Progenitor cell of endocrine pancreas (in vitro differentiated cells): ENCODE results near the gene ATM. TPM values are rescaled to one million over a fixed set of nuclear protein-coding genes. Genes with fewer than 3 reads are reported as not detected.

ENCODE experiments used
- DNase-seq: peaks from one replicate; pipeline ENCODE4 v3.0.0; 2021; ENCODE audit warnings: low spot score; ENCODE audit not compliant: unreplicated experiment
- H3K27ac Mint-ChIP-seq: 2 replicates; pipeline ENCODE4 v1.8.0; 2021; ENCODE audit warnings: mild to moderate bottlenecking, moderate library complexity, mixed read lengths
- H3K27me3 Mint-ChIP-seq: 2 replicates; pipeline ENCODE4 v1.8.0; 2021; ENCODE audit warnings: mixed read lengths
- H3K36me3 Mint-ChIP-seq: 2 replicates; pipeline ENCODE4 v1.8.0; 2022; ENCODE audit warnings: mixed read lengths; ENCODE audit not compliant: insufficient read depth
- H3K4me1 Mint-ChIP-seq: 2 replicates; pipeline ENCODE4 v1.8.0; 2021; ENCODE audit warnings: low read depth, mixed read lengths
- H3K4me3 Mint-ChIP-seq: 2 replicates; pipeline ENCODE4 v1.8.0; 2021; ENCODE audit warnings: low read depth, mild to moderate bottlenecking, moderate library complexity, mixed read lengths
- H3K9me3 Mint-ChIP-seq: 2 replicates; pipeline ENCODE4 v1.8.0; 2021; ENCODE audit warnings: low read depth, mixed read lengths
- CTCF ChIP-seq: fragments of 200-600 bp; sonication (generic); IDR thresholded peaks from one replicate; pipeline ENCODE4 v1.5.0; 2021; ENCODE audit warnings: antibody characterized with exemption, mild to moderate bottlenecking; ENCODE audit not compliant: unreplicated experiment
- total RNA-seq: library from RNA; stranded (reverse); gene quantifications from 2 replicates; pipeline ENCODE4 v1.2.1, GENCODE V29; 2021

The ATM gene
- total RNA-seq, 1 donor from 2014 or later, result 79.2 TPM

- H3K27me3 Mint-ChIP-seq, result no peaks in the 10 kb centered on the region
- H3K4me3 Mint-ChIP-seq, result no peak overlapping the region
- H3K36me3 Mint-ChIP-seq, result peaks cover 8% of the 10 kb centered on the region
- no peaks in the 10 kb centered on the region for H3K9me3 Mint-ChIP-seq
- no peak for DNase-seq
- no peak for TF ChIP-seq CTCF
- H3K4me1 Mint-ChIP-seq, result peaks cover 4% of the 10 kb centered on the region
- H3K27ac Mint-ChIP-seq, result peak overlapping the region; percentile 64
These were observed 25.5 kb upstream of the ATM start for GRCh38 chr11:108197351-108197750.

GRCh38 chr11:108198833-108199232 is 24.0 kb upstream of the ATM start:
- H3K27me3 Mint-ChIP-seq, result no peaks in the 10 kb centered on the region
- peaks cover 1% of the 10 kb centered on the region for H3K9me3 Mint-ChIP-seq
- peaks cover 11% of the 10 kb centered on the region for H3K36me3 Mint-ChIP-seq
- no peak overlapping the region for H3K4me3 Mint-ChIP-seq
- TF ChIP-seq CTCF, result no peak
- H3K27ac Mint-ChIP-seq, result peak overlapping the region; percentile 7
- peaks cover 4% of the 10 kb centered on the region for H3K4me1 Mint-ChIP-seq
- DNase-seq, result no peak

GRCh38 chr11:108199446-108200321 is 23.2 kb upstream of the ATM start:
- H3K27me3 Mint-ChIP-seq, result no peaks in the 10 kb centered on the region
- no peak for DNase-seq
- no peak overlapping the region for H3K4me3 Mint-ChIP-seq
- peaks cover 4% of the 10 kb centered on the region for H3K4me1 Mint-ChIP-seq
- H3K9me3 Mint-ChIP-seq, result peaks cover 3% of the 10 kb centered on the region
- no peak for TF ChIP-seq CTCF
- peaks cover 18% of the 10 kb centered on the region for H3K36me3 Mint-ChIP-seq
- H3K27ac Mint-ChIP-seq, result no peak overlapping the region

GRCh38 chr11:108203075-108203474 is 19.8 kb upstream of the ATM start:
- no peak for TF ChIP-seq CTCF
- H3K4me1 Mint-ChIP-seq, result no peaks in the 10 kb centered on the region
- peaks cover 6% of the 10 kb centered on the region for H3K9me3 Mint-ChIP-seq
- H3K36me3 Mint-ChIP-seq, result peaks cover 24% of the 10 kb centered on the region
- no peak overlapping the region for H3K4me3 Mint-ChIP-seq
- no peaks in the 10 kb centered on the region for H3K27me3 Mint-ChIP-seq
- H3K27ac Mint-ChIP-seq, result no peak overlapping the region
- no peak for DNase-seq

GRCh38 chr11:108204376-108204775 is 18.5 kb upstream of the ATM start:
- Mint-ChIP-seq H3K36me3 (peaks cover 28% of the 10 kb centered on the region), H3K27ac (no peak overlapping the region), H3K27me3 (no peaks in the 10 kb centered on the region), H3K9me3 (peaks cover 6% of the 10 kb centered on the region), H3K4me1 (no peaks in the 10 kb centered on the region), H3K4me3 (no peak overlapping the region)
- no peak for TF ChIP-seq CTCF
- DNase-seq, result no peak
